WTC11 (cell line): ENCODE results near the gene INAFM2. TPM values are rescaled to one million over a fixed set of nuclear protein-coding genes. Genes with fewer than 3 reads are reported as not detected.

Experiments used
- ATAC-seq: fragments of 200-7000 bp; cut with Tn5 transposase; 2 replicates; pipeline ENCODE4 v1.10.0; 2021; ENCODE audit warnings: mild to moderate bottlenecking, moderate library complexity
- CTCF ChIA-PET: fragments of 300-600 bp; sonication (Branson Sonifier 250); formaldehyde crosslinking; loops from one replicate; lab custom pipeline; 2021; ENCODE audit warnings: antibody characterized with exemption; lab: Charles Lee
- POLR2A ChIA-PET: fragments of 350-600 bp; sonication (Branson Sonifier 250); formaldehyde crosslinking; loops from one replicate; lab custom pipeline; 2021; ENCODE audit warnings: antibody characterized with exemption; lab: Charles Lee
- DNase-seq: peaks from one replicate; pipeline ENCODE4 v3.0.0; 2021; ENCODE audit warnings: low spot score
- H3K27ac Mint-ChIP-seq: 2 replicates; pipeline ENCODE4 v1.8.0; 2021; ENCODE audit warnings: mixed read lengths
- H3K27me3 Mint-ChIP-seq: 2 replicates; pipeline ENCODE4 v1.8.0; 2021; ENCODE audit warnings: low read depth, mild to moderate bottlenecking, moderate library complexity, mixed read lengths
- H3K36me3 Mint-ChIP-seq: 2 replicates; pipeline ENCODE4 v1.8.0; 2021; ENCODE audit warnings: mixed read lengths
- H3K4me1 Mint-ChIP-seq: 2 replicates; pipeline ENCODE4 v1.8.0; 2022; ENCODE audit warnings: mixed read lengths
- H3K4me3 Mint-ChIP-seq: 2 replicates; pipeline ENCODE4 v1.8.0; 2021; ENCODE audit warnings: mild to moderate bottlenecking, moderate library complexity, mixed read lengths
- H3K9me3 Mint-ChIP-seq: 2 replicates; pipeline ENCODE4 v1.8.0; 2021; ENCODE audit warnings: mixed read lengths
- ATF2 ChIP-seq: sonication (generic); formaldehyde crosslinking; IDR thresholded peaks from 2 replicates; pipeline ENCODE4 v1.8.1; 2022; ENCODE audit warnings: low read depth, missing genetic modification reagents, borderline replicate concordance
- CBFB ChIP-seq: sonication (generic); formaldehyde crosslinking; IDR thresholded peaks from 2 replicates; pipeline ENCODE4 v1.8.1; 2022; ENCODE audit warnings: mild to moderate bottlenecking, low read depth, missing genetic modification reagents
- CREM ChIP-seq: sonication (generic); formaldehyde crosslinking; IDR thresholded peaks from 2 replicates; pipeline ENCODE4 v1.8.1; 2022; ENCODE audit warnings: mild to moderate bottlenecking, missing genetic modification reagents, moderate library complexity
- CTCF ChIP-seq: fragments of 200-600 bp; IDR thresholded peaks from 2 replicates; pipeline ENCODE4 v1.8.0; 2022; ENCODE audit warnings: antibody characterized with exemption
- EMX1 ChIP-seq: fragments of 250-450 bp; sonication (Bioruptor Pico); IDR thresholded peaks from 2 replicates; pipeline ENCODE4 v1.8.0; 2021; ENCODE audit warnings: mild to moderate bottlenecking
- ESRRA ChIP-seq: sonication (generic); formaldehyde crosslinking; IDR thresholded peaks from 2 replicates; pipeline ENCODE4 v1.8.1; 2022; ENCODE audit warnings: mild to moderate bottlenecking, missing genetic modification reagents, borderline replicate concordance
- FOXP1 ChIP-seq: sonication (generic); formaldehyde crosslinking; IDR thresholded peaks from 2 replicates; pipeline ENCODE4 v1.8.0; 2022; ENCODE audit warnings: missing genetic modification reagents, mild to moderate bottlenecking, moderate library complexity, borderline replicate concordance
- GABPB1 ChIP-seq: sonication (generic); formaldehyde crosslinking; IDR thresholded peaks from 2 replicates; pipeline ENCODE4 v1.8.1; 2023; ENCODE audit warnings: mild to moderate bottlenecking, missing genetic modification reagents
- GRHL2 ChIP-seq: fragments of 250-450 bp; sonication (Bioruptor Pico); IDR thresholded peaks from 2 replicates; pipeline ENCODE4 v1.8.0; 2022; ENCODE audit warnings: mild to moderate bottlenecking, moderate library complexity; ENCODE audit not compliant: insufficient replicate concordance, severe bottlenecking
- JUN ChIP-seq: sonication (generic); formaldehyde crosslinking; IDR thresholded peaks from 2 replicates; pipeline ENCODE4 v1.8.0; 2023; ENCODE audit warnings: mild to moderate bottlenecking, missing genetic modification reagents
- KAT7 ChIP-seq: sonication (generic); formaldehyde crosslinking; IDR thresholded peaks from 2 replicates; pipeline ENCODE4 v1.8.1; 2023; ENCODE audit warnings: missing genetic modification reagents, mild to moderate bottlenecking, borderline replicate concordance
- MYBL2 ChIP-seq: sonication (generic); formaldehyde crosslinking; IDR thresholded peaks from 2 replicates; pipeline ENCODE4 v1.8.1; 2023; ENCODE audit warnings: mild to moderate bottlenecking, moderate library complexity, missing genetic modification reagents
- NR3C1 ChIP-seq: sonication (generic); formaldehyde crosslinking; conservative IDR thresholded peaks from 2 replicates; pipeline ENCODE4 v1.8.1; 2023; ENCODE audit warnings: low read depth, mild to moderate bottlenecking, missing genetic modification reagents
- OVOL2 ChIP-seq: fragments of 250-450 bp; sonication (Bioruptor Pico); IDR thresholded peaks from 2 replicates; pipeline ENCODE4 v1.9.0; 2021; ENCODE audit warnings: mild to moderate bottlenecking, borderline replicate concordance
- TCF7 ChIP-seq: sonication (generic); formaldehyde crosslinking; IDR thresholded peaks from 2 replicates; pipeline ENCODE4 v1.8.0; 2022; ENCODE audit warnings: mild to moderate bottlenecking, low read depth, missing genetic modification reagents, moderate library complexity
- TEAD1 ChIP-seq: sonication (generic); formaldehyde crosslinking; IDR thresholded peaks from 2 replicates; pipeline ENCODE4 v1.8.0; 2022; ENCODE audit warnings: mild to moderate bottlenecking, missing genetic modification reagents
- ZBTB21 ChIP-seq: sonication (generic); formaldehyde crosslinking; IDR thresholded peaks from 2 replicates; pipeline ENCODE4 v1.8.1; 2023; ENCODE audit warnings: mild to moderate bottlenecking, missing genetic modification reagents, borderline replicate concordance
- ZNF138 ChIP-seq: sonication (generic); formaldehyde crosslinking; conservative IDR thresholded peaks from 2 replicates; pipeline ENCODE4 v1.8.1; 2022; ENCODE audit warnings: mild to moderate bottlenecking, moderate library complexity, missing genetic modification reagents
- ZNF232 ChIP-seq: sonication (generic); formaldehyde crosslinking; IDR thresholded peaks from 2 replicates; pipeline ENCODE4 v1.8.0; 2022; ENCODE audit warnings: mild to moderate bottlenecking, missing genetic modification reagents
- ZNF263 ChIP-seq: sonication (generic); formaldehyde crosslinking; IDR thresholded peaks from 2 replicates; pipeline ENCODE4 v1.8.1; 2022; ENCODE audit warnings: low read depth, mild to moderate bottlenecking, moderate library complexity, missing genetic modification reagents
- ZNF396 ChIP-seq: fragments of 250-450 bp; sonication (Bioruptor Pico); IDR thresholded peaks from 2 replicates; pipeline ENCODE4 v1.8.0; 2021; ENCODE audit warnings: mild to moderate bottlenecking, moderate library complexity, borderline replicate concordance
- ZNF416 ChIP-seq: fragments of 250-450 bp; sonication (Bioruptor Pico); IDR thresholded peaks from 2 replicates; pipeline ENCODE4 v1.9.0; 2021; ENCODE audit warnings: mild to moderate bottlenecking, inconsistent platforms
- ZNF512 ChIP-seq: sonication (generic); formaldehyde crosslinking; IDR thresholded peaks from 2 replicates; pipeline ENCODE4 v1.8.1; 2022; ENCODE audit warnings: missing genetic modification reagents, borderline replicate concordance
- total RNA-seq: library from RNA; stranded (reverse); gene quantifications from 3 replicates; pipeline ENCODE4 v1.2.3, GENCODE V29; 2021
- TF ChIP-seq, protein P1 (sequence below): sonication (generic); formaldehyde crosslinking; IDR thresholded peaks from 2 replicates; pipeline ENCODE4 v1.8.1; 2023; ENCODE audit warnings: mild to moderate bottlenecking, missing genetic modification reagents, moderate library complexity
- TF ChIP-seq, protein P2 (sequence below): fragments of 250-450 bp; sonication (Bioruptor Pico); IDR thresholded peaks from 2 replicates; pipeline ENCODE4 v1.9.0; 2021; ENCODE audit warnings: mild to moderate bottlenecking
- TF ChIP-seq, protein P3 (sequence below): sonication (generic); formaldehyde crosslinking; IDR thresholded peaks from 2 replicates; pipeline ENCODE4 v1.8.1; 2023; ENCODE audit warnings: mild to moderate bottlenecking, missing genetic modification reagents

The INAFM2 gene
- total RNA-seq, 1 experiment from 2014 or later = 34.2 TPM

DNA sequence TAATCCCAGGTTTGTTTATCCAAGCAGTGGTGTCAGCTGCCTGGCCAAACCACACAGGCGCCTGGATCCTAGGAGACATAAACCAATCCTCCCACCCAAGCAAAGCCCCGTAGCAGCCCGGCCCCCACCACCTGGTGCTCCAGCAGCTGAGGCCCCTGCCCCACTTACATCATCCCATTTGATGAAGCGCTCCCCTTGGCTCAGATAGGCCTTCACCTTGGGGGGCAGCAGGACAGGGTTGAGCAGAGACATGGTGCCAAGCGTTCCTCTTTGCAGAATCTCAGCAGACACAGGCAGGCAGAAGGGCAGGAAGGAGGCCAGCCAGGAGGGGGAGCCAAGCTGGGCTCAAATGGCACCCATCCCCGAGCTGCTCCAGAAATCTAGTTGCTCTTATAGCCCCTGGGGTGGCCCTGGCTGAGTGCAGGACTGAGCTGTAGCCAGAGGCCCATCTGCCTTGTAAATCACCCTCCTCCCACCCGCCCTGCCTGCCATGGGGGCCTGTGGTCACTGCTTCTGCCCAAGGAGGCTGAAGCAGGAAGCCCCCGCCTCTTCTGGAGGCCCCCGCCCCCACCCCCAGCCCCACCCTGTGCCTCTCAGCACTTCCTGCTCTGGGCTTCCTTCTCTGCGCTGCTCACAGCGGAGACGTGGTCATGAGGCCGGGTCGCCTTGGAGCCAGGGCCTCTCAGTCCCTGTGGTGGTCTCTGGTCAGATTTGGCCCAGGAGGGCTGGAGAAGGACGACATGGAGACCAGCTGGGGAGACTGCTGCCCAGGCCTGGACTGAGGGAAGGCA is 15.9 kb upstream of the INAFM2 start, which contains the start of gene PLCB2 (continued):
- TF ChIP-seq, protein P1, sequence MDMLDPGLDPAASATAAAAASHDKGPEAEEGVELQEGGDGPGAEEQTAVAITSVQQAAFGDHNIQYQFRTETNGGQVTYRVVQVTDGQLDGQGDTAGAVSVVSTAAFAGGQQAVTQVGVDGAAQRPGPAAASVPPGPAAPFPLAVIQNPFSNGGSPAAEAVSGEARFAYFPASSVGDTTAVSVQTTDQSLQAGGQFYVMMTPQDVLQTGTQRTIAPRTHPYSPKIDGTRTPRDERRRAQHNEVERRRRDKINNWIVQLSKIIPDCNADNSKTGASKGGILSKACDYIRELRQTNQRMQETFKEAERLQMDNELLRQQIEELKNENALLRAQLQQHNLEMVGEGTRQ (CRISPR knock-in tag) = no peak
- TF ChIP-seq ZBTB21 (CRISPR knock-in tag) = no peak
- no peak for TF ChIP-seq ATF2 (CRISPR knock-in tag)
- no peak for TF ChIP-seq OVOL2 (CRISPR knock-in tag)
- TF ChIP-seq TEAD1 (CRISPR knock-in tag) = 0 out of 2 replicates have a peak, but pooled peaks have one; percentile 31
- no peak for TF ChIP-seq GABPB1 (CRISPR knock-in tag)
- TF ChIP-seq TCF7 = no peak
- no peak for TF ChIP-seq ZNF512 (CRISPR knock-in tag)
- no peak for TF ChIP-seq NR3C1 (CRISPR knock-in tag)
- TF ChIP-seq, protein P2, sequence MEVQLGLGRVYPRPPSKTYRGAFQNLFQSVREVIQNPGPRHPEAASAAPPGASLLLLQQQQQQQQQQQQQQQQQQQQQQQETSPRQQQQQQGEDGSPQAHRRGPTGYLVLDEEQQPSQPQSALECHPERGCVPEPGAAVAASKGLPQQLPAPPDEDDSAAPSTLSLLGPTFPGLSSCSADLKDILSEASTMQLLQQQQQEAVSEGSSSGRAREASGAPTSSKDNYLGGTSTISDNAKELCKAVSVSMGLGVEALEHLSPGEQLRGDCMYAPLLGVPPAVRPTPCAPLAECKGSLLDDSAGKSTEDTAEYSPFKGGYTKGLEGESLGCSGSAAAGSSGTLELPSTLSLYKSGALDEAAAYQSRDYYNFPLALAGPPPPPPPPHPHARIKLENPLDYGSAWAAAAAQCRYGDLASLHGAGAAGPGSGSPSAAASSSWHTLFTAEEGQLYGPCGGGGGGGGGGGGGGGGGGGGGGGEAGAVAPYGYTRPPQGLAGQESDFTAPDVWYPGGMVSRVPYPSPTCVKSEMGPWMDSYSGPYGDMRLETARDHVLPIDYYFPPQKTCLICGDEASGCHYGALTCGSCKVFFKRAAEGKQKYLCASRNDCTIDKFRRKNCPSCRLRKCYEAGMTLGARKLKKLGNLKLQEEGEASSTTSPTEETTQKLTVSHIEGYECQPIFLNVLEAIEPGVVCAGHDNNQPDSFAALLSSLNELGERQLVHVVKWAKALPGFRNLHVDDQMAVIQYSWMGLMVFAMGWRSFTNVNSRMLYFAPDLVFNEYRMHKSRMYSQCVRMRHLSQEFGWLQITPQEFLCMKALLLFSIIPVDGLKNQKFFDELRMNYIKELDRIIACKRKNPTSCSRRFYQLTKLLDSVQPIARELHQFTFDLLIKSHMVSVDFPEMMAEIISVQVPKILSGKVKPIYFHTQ (CRISPR knock-in tag) = no peak

DNA sequence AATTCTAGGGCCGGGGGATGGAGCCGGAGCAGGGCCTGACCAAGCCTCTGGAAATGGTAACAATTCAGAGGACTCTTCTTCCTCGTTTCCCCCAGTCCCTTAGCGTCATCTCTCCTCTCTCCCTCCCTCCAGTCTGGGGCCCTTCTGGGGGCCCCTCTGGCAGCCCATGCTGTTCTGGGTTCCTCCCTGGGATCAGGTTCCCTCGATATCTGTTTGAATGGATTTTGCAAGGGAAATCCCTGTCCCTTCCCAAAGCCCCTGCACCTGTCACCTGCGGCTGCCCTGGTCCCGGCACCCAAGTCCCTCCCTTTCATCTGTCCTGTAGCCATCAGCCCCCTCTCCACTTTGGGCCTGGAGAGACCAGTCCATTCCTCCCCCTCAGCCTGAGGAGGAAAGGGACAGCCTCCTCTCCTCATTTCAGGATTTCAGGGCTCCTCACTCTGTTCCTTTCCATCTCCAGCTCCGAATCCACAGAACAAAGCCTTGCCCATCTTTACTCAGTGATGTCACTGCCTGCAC is 14.1 kb upstream of the INAFM2 start:
- TF ChIP-seq GRHL2 (no peak), CREM (CRISPR knock-in tag) (no peak), ZNF138 (CRISPR knock-in tag) (no peak), FOXP1 (CRISPR knock-in tag) (no peak), ZBTB21 (CRISPR knock-in tag) (no peak), EMX1 (CRISPR knock-in tag) (no peak), ZNF416 (CRISPR knock-in tag) (no peak), MYBL2 (CRISPR knock-in tag) (no peak), OVOL2 (CRISPR knock-in tag) (no peak), JUN (CRISPR knock-in tag) (no peak), KAT7 (CRISPR knock-in tag) (no peak), CBFB (CRISPR knock-in tag) (no peak), CTCF (no peak), ZNF396 (no peak), ZNF263 (CRISPR knock-in tag) (no peak), ESRRA (no peak), ZNF232 (CRISPR knock-in tag) (no peak)
- TF ChIP-seq, protein P3, sequence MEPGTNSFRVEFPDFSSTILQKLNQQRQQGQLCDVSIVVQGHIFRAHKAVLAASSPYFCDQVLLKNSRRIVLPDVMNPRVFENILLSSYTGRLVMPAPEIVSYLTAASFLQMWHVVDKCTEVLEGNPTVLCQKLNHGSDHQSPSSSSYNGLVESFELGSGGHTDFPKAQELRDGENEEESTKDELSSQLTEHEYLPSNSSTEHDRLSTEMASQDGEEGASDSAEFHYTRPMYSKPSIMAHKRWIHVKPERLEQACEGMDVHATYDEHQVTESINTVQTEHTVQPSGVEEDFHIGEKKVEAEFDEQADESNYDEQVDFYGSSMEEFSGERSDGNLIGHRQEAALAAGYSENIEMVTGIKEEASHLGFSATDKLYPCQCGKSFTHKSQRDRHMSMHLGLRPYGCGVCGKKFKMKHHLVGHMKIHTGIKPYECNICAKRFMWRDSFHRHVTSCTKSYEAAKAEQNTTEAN (CRISPR knock-in tag) = no peak
- ChIA-PET POLR2A (interaction anchor here (1.5 kb wide), 1 partner anchor 30 kb away, joined by 8 read pairs; no protein-coding TSS in a partner anchor), CTCF (interaction anchor here (0.5 to 17.8 kb wide), 23 partner anchors 8 to 269 kb away, joined by 3 to 690 read pairs (median 5); partner anchors contain the start of genes ANKRD63, CCDC9B, INAFM2 and PAK6)
- H3K9me3 Mint-ChIP-seq = no peaks in the 10 kb centered on the region
- no peak for DNase-seq
- no peak for ATAC-seq
- peaks cover 35% of the 10 kb centered on the region for H3K4me1 Mint-ChIP-seq
- H3K27me3 Mint-ChIP-seq = peaks cover 13% of the 10 kb centered on the region
- no peak overlapping the region for H3K27ac Mint-ChIP-seq
- H3K36me3 Mint-ChIP-seq = no peaks in the 10 kb centered on the region
- no peak overlapping the region for H3K4me3 Mint-ChIP-seq
